ENCODE measurements around the gene ACBD7.

The ACBD7 gene

DNA sequence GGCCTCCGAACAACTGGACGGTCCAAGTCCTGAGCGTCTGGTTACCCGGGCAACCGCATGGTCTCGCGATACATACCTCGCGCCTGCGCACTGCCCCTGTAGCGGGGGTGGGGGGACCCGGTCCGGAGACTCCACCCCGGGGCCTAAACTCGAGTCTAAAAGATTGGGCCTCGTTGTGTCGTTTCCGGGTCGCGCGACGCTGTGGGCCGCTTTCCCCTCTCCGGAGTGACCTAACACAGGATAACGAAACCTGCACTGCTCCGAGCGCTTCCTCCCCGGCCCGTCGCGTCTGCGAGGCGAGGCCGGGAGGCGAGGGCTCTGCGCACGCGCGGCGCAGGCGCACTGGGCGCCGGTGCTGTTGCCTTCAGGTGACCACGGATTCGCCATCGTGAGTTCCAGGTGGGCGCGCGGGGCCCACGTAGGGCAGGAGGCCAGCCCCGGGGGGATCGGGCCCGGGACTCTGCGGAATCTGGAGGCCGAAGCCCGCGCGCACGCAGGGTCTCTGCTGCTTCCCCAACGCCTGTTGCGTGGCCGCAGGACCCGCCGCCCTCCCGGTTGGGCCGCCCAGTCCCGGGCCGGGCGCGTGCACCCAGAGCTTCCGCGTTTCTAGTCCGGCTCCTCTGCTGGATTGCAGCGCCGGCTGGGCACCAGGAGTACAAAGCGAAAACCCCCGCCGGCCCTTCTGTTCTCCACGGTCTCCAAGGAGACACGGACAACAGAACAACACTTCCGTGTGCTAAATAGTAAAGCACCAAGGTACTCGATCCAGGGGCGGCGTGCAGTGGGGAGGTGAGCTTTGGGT, 8.6 kb upstream of the ACBD7 start, which contains the start of gene RPP38 (continued):
- TF ChIP-seq, protein P1, sequence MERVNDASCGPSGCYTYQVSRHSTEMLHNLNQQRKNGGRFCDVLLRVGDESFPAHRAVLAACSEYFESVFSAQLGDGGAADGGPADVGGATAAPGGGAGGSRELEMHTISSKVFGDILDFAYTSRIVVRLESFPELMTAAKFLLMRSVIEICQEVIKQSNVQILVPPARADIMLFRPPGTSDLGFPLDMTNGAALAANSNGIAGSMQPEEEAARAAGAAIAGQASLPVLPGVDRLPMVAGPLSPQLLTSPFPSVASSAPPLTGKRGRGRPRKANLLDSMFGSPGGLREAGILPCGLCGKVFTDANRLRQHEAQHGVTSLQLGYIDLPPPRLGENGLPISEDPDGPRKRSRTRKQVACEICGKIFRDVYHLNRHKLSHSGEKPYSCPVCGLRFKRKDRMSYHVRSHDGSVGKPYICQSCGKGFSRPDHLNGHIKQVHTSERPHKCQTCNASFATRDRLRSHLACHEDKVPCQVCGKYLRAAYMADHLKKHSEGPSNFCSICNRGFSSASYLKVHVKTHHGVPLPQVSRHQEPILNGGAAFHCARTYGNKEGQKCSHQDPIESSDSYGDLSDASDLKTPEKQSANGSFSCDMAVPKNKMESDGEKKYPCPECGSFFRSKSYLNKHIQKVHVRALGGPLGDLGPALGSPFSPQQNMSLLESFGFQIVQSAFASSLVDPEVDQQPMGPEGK (tag by site-specific recombination; IDR thresholded peaks at IDR 0.05) = peak; percentile 93
- peak; percentile 63 for TF ChIP-seq ZNF394 (tag by site-specific recombination; IDR thresholded peaks at IDR 0.05; ENCODE audit: borderline replicate concordance)
- no peak; the same call in 1 of the 2 replicates for TF ChIP-seq GLIS1 (tag by site-specific recombination; IDR thresholded peaks at IDR 0.05)
- TF ChIP-seq ZNF529 (tag by site-specific recombination; IDR thresholded peaks at IDR 0.05; ENCODE audit: insufficient replicate concordance) = no peak
- TF ChIP-seq, protein P2, sequence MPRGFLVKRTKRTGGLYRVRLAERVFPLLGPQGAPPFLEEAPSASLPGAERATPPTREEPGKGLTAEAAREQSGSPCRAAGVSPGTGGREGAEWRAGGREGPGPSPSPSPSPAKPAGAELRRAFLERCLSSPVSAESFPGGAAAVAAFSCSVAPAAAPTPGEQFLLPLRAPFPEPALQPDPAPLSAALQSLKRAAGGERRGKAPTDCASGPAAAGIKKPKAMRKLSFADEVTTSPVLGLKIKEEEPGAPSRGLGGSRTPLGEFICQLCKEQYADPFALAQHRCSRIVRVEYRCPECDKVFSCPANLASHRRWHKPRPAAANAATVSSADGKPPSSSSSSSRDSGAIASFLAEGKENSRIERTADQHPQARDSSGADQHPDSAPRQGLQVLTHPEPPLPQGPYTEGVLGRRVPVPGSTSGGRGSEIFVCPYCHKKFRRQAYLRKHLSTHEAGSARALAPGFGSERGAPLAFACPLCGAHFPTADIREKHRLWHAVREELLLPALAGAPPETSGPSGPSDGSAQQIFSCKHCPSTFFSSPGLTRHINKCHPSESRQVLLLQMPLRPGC (tag by site-specific recombination; IDR thresholded peaks at IDR 0.05) = no peak; the same call in 1 of the 2 replicates
- TF ChIP-seq, protein P3, sequence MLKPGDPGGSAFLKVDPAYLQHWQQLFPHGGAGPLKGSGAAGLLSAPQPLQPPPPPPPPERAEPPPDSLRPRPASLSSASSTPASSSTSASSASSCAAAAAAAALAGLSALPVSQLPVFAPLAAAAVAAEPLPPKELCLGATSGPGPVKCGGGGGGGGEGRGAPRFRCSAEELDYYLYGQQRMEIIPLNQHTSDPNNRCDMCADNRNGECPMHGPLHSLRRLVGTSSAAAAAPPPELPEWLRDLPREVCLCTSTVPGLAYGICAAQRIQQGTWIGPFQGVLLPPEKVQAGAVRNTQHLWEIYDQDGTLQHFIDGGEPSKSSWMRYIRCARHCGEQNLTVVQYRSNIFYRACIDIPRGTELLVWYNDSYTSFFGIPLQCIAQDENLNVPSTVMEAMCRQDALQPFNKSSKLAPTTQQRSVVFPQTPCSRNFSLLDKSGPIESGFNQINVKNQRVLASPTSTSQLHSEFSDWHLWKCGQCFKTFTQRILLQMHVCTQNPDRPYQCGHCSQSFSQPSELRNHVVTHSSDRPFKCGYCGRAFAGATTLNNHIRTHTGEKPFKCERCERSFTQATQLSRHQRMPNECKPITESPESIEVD (tag by site-specific recombination; IDR thresholded peaks at IDR 0.05) = no peak
- TF ChIP-seq SCRT1 (tag by site-specific recombination; IDR thresholded peaks at IDR 0.05; ENCODE audit: borderline replicate concordance) = no peak
- peak; percentile 99 for TF ChIP-seq ZBTB20 (tag by site-specific recombination; IDR thresholded peaks at IDR 0.05)
- peak; percentile 81; the same call in 1 of the 2 replicates for TF ChIP-seq ZNF561 (tag by site-specific recombination; IDR thresholded peaks at IDR 0.05; ENCODE audit: borderline replicate concordance)
- peak; percentile 94 for TF ChIP-seq ZNF335 (tag by site-specific recombination; conservative IDR thresholded peaks at IDR 0.05)
- TF ChIP-seq, protein P4, sequence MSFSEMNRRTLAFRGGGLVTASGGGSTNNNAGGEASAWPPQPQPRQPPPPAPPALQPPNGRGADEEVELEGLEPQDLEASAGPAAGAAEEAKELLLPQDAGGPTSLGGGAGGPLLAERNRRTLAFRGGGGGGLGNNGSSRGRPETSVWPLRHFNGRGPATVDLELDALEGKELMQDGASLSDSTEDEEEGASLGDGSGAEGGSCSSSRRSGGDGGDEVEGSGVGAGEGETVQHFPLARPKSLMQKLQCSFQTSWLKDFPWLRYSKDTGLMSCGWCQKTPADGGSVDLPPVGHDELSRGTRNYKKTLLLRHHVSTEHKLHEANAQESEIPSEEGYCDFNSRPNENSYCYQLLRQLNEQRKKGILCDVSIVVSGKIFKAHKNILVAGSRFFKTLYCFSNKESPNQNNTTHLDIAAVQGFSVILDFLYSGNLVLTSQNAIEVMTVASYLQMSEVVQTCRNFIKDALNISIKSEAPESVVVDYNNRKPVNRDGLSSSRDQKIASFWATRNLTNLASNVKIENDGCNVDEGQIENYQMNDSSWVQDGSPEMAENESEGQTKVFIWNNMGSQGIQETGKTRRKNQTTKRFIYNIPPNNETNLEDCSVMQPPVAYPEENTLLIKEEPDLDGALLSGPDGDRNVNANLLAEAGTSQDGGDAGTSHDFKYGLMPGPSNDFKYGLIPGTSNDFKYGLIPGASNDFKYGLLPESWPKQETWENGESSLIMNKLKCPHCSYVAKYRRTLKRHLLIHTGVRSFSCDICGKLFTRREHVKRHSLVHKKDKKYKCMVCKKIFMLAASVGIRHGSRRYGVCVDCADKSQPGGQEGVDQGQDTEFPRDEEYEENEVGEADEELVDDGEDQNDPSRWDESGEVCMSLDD (tag by site-specific recombination; IDR thresholded peaks at IDR 0.05) = no peak
- TF ChIP-seq ZNF560 (tag by site-specific recombination; IDR thresholded peaks at IDR 0.05; ENCODE audit: borderline replicate concordance) = no peak
- no peak for TF ChIP-seq PRDM1 (tag by site-specific recombination; IDR thresholded peaks at IDR 0.05)
- TF ChIP-seq, protein P5, sequence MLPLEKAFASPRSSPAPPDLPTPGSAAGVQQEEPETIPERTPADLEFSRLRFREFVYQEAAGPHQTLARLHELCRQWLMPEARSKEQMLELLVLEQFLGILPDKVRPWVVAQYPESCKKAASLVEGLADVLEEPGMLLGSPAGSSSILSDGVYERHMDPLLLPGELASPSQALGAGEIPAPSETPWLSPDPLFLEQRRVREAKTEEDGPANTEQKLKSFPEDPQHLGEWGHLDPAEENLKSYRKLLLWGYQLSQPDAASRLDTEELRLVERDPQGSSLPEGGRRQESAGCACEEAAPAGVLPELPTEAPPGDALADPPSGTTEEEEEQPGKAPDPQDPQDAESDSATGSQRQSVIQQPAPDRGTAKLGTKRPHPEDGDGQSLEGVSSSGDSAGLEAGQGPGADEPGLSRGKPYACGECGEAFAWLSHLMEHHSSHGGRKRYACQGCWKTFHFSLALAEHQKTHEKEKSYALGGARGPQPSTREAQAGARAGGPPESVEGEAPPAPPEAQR (tag by site-specific recombination; IDR thresholded peaks at IDR 0.05) = no peak
- TF ChIP-seq, protein P6, sequence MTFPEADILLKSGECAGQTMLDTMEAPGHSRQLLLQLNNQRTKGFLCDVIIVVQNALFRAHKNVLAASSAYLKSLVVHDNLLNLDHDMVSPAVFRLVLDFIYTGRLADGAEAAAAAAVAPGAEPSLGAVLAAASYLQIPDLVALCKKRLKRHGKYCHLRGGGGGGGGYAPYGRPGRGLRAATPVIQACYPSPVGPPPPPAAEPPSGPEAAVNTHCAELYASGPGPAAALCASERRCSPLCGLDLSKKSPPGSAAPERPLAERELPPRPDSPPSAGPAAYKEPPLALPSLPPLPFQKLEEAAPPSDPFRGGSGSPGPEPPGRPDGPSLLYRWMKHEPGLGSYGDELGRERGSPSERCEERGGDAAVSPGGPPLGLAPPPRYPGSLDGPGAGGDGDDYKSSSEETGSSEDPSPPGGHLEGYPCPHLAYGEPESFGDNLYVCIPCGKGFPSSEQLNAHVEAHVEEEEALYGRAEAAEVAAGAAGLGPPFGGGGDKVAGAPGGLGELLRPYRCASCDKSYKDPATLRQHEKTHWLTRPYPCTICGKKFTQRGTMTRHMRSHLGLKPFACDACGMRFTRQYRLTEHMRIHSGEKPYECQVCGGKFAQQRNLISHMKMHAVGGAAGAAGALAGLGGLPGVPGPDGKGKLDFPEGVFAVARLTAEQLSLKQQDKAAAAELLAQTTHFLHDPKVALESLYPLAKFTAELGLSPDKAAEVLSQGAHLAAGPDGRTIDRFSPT (tag by site-specific recombination; IDR thresholded peaks at IDR 0.05) = 0 out of 2 replicates have a peak, but pooled peaks have one; percentile 45
- TF ChIP-seq ZNF792 (tag by site-specific recombination; IDR thresholded peaks at IDR 0.05) = no peak
- TF ChIP-seq ZNF596 (tag by site-specific recombination; IDR thresholded peaks at IDR 0.05) = 0 out of 2 replicates have a peak, but pooled peaks have one; percentile 46
- 0 out of 2 replicates have a peak, but pooled peaks have one; percentile 21 for TF ChIP-seq MZF1 (tag by site-specific recombination; IDR thresholded peaks at IDR 0.05; ENCODE audit: borderline replicate concordance)
- peak; percentile 82 for TF ChIP-seq ZFHX2 (tag by site-specific recombination; conservative IDR thresholded peaks at IDR 0.05)
- no peak for TF ChIP-seq ZNF626 (tag by site-specific recombination; IDR thresholded peaks at IDR 0.05)
- no peak for TF ChIP-seq RBAK (tag by site-specific recombination; IDR thresholded peaks at IDR 0.05)
- no peak for TF ChIP-seq ZNF776 (tag by site-specific recombination; IDR thresholded peaks at IDR 0.05; ENCODE audit: borderline replicate concordance)
- TF ChIP-seq ZNF785 (tag by site-specific recombination; IDR thresholded peaks at IDR 0.05) = no peak
- no peak for TF ChIP-seq ZNF132 (tag by site-specific recombination; IDR thresholded peaks at IDR 0.05; ENCODE audit: borderline replicate concordance)
